Glutamatergic neuron (in vitro differentiated cells): ENCODE measurements around the gene FSTL1. TPM values are rescaled to one million over a fixed set of nuclear protein-coding genes. Genes with fewer than 3 reads are reported as not detected.

ENCODE experiments used
- DNase-seq: peaks from one replicate; pipeline ENCODE4 v3.0.0; 2022
- H3K27ac Mint-ChIP-seq: one replicate; pipeline ENCODE4 v1.8.0; 2020; ENCODE audit warnings: mild to moderate bottlenecking, mixed read lengths, inconsistent platforms; ENCODE audit not compliant: unreplicated experiment
- H3K27me3 Mint-ChIP-seq: one replicate; pipeline ENCODE4 v1.8.0; 2020; ENCODE audit warnings: mild to moderate bottlenecking, moderate library complexity, mixed read lengths, inconsistent platforms; ENCODE audit not compliant: unreplicated experiment
- H3K36me3 Mint-ChIP-seq: one replicate; pipeline ENCODE4 v1.8.0; 2020; ENCODE audit warnings: mild to moderate bottlenecking, mixed read lengths, inconsistent platforms; ENCODE audit not compliant: unreplicated experiment
- H3K4me1 Mint-ChIP-seq: one replicate; pipeline ENCODE4 v1.8.0; 2020; ENCODE audit warnings: mild to moderate bottlenecking, low read depth, mixed read lengths, inconsistent platforms; ENCODE audit not compliant: unreplicated experiment
- H3K4me3 Mint-ChIP-seq: one replicate; pipeline ENCODE4 v1.8.0; 2020; ENCODE audit warnings: mild to moderate bottlenecking, mixed read lengths, inconsistent platforms; ENCODE audit not compliant: unreplicated experiment
- H3K9me3 Mint-ChIP-seq: one replicate; pipeline ENCODE4 v1.8.0; 2020; ENCODE audit warnings: mild to moderate bottlenecking, moderate library complexity, mixed read lengths, inconsistent platforms; ENCODE audit not compliant: unreplicated experiment
- CTCF ChIP-seq: fragments of 200-600 bp; sonication (generic); IDR thresholded peaks from one replicate; pipeline ENCODE4 v1.5.0; 2021; ENCODE audit not compliant: partially characterized antibody, unreplicated experiment
- total RNA-seq: library from RNA; stranded (reverse); fragmentation: NEBNext Ultra II Directional; extraction: Animal tissue kit (Norgen Biotek cat#: 25700); gene quantifications from one replicate; pipeline ENCODE4 v1.2.1, GENCODE V29; 2021; ENCODE audit not compliant: unreplicated experiment

The FSTL1 gene
- total RNA-seq, 1 donor from 2014 or later = 206 TPM

DNA sequence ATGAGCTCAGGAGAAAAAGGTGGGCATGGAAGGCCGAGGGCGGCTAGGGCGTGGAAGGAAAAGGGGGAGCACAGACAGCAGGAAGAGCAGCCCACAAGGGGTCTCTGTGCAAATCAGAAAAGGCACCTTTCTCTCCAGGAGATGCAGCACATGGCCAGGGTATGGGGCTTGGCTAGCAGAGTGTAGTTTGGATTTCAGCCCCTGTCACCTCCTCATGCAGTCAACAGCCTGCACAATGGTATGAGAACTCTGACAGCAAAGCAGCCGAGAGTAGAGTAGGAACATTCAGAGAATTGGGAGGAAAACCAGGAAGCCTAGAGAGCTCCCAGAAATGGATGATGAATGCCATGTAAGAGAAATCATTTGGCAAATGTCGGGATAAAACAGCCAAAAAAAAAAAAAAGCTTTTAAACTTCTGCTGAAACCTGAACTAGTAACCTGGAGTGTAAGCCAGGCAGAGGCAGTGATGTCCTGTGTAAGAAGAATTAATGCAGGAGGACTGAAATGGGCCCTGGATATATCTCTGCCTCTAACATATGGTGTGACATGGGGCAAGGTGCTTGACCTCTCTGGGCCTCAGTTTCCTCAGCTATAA, 25.7 kb downstream of the FSTL1 start:
- Mint-ChIP-seq H3K27me3 (no peaks in the 10 kb centered on the region), H3K4me1 (peaks cover 3% of the 10 kb centered on the region), H3K36me3 (no peaks in the 10 kb centered on the region), H3K4me3 (no peak overlapping the region), H3K9me3 (no peaks in the 10 kb centered on the region), H3K27ac (no peak overlapping the region)
- no peak for DNase-seq
- no peak for TF ChIP-seq CTCF

- H3K9me3 Mint-ChIP-seq = no peaks in the 10 kb centered on the region
- no peak for TF ChIP-seq CTCF
- no peaks in the 10 kb centered on the region for H3K27me3 Mint-ChIP-seq
- DNase-seq = no peak
- no peak overlapping the region for H3K4me3 Mint-ChIP-seq
- no peak overlapping the region for H3K27ac Mint-ChIP-seq
- no peaks in the 10 kb centered on the region for H3K36me3 Mint-ChIP-seq
- H3K4me1 Mint-ChIP-seq = peaks cover 3% of the 10 kb centered on the region
Observed at GRCh38 chr3:120424506-120424905, 26.3 kb downstream of the FSTL1 start.

- H3K4me3 Mint-ChIP-seq = no peak overlapping the region
- DNase-seq = no peak
- no peak for TF ChIP-seq CTCF
- H3K27me3 Mint-ChIP-seq = no peaks in the 10 kb centered on the region
- H3K9me3 Mint-ChIP-seq = no peaks in the 10 kb centered on the region
- H3K36me3 Mint-ChIP-seq = no peaks in the 10 kb centered on the region
- H3K27ac Mint-ChIP-seq = no peak overlapping the region
- peaks cover 11% of the 10 kb centered on the region for H3K4me1 Mint-ChIP-seq
Observed at GRCh38 chr3:120423432-120423831, 27.4 kb downstream of the FSTL1 start.

GRCh38 chr3:120421926-120422325, 28.9 kb downstream of the FSTL1 start:
- no peak for DNase-seq
- H3K27me3 Mint-ChIP-seq = no peaks in the 10 kb centered on the region
- H3K36me3 Mint-ChIP-seq = no peaks in the 10 kb centered on the region
- H3K4me3 Mint-ChIP-seq = no peak overlapping the region
- peaks cover 2% of the 10 kb centered on the region for H3K9me3 Mint-ChIP-seq
- H3K4me1 Mint-ChIP-seq = peaks cover 18% of the 10 kb centered on the region
- H3K27ac Mint-ChIP-seq = no peak overlapping the region
- no peak for TF ChIP-seq CTCF

DNA sequence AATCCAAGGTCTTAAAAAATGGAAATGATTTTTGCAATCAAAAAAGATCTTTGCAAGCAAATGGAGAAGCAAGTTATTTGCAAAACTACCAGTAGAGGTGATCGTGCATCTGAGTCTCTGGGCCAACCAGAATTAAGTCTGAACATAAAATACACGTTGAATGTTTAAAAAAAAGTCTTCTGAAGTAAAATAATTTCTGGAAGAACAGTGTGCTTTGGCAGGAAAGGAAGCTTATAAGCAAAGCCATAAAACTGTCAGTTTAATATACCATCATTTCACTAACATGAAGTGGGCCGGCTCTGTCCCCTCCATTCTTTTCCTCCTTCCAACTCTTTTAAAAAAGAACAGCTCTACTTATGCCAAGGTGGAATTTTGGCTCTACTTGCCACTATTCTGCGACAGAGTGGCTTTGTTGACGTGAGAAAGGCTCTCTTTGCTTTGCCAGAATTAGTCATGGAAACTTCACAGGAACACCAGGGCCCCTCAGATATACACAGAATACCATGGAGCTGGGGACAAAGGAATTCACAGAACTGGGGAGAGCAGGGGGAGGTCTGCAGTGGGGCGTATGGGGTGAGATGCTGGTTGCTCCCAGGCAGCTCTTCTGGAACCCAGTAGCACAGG, 29.8 kb downstream of the FSTL1 start:
- H3K4me3 Mint-ChIP-seq = no peak overlapping the region
- peaks cover 19% of the 10 kb centered on the region for H3K4me1 Mint-ChIP-seq
- DNase-seq = no peak
- peaks cover 4% of the 10 kb centered on the region for H3K36me3 Mint-ChIP-seq
- no peak overlapping the region for H3K27ac Mint-ChIP-seq
- H3K27me3 Mint-ChIP-seq = no peaks in the 10 kb centered on the region
- H3K9me3 Mint-ChIP-seq = peaks cover 2% of the 10 kb centered on the region
- no peak for TF ChIP-seq CTCF
